SK-N-SH (cell line): ENCODE results near the gene LCA5. TPM values are rescaled to one million over a fixed set of nuclear protein-coding genes. Genes with fewer than 3 reads are reported as not detected.

Source experiments
- CTCF ChIA-PET: fragments of 300-600, 350-600 bp; formaldehyde crosslinking; extraction: SDS; loops from one replicate; lab custom pipeline; 2021; lab: Yijun Ruan, JAX
- POLR2A ChIA-PET: fragments of 350-600 bp; sonication (Branson Sonifier 250); formaldehyde crosslinking; extraction: SDS; loops from one replicate; lab custom pipeline; 2020; ENCODE audit warnings: antibody characterized with exemption, inconsistent platforms; lab: Yijun Ruan, JAX
- DNase-seq: peaks from one replicate; pipeline ENCODE4 v3.0.0; 2012
- H2AFZ ChIP-seq: fragments of 200-600 bp; sonication (generic); 2 replicates; pipeline ENCODE4 v1.8.1; 2016; ENCODE audit warnings: antibody characterized with exemption, mild to moderate bottlenecking, low read depth
- H3F3A ChIP-seq: fragments of 200-600 bp; sonication (generic); replicated peaks from 2 replicates; pipeline ENCODE3; 2016; ENCODE audit warnings: antibody characterized with exemption, mild to moderate bottlenecking; ENCODE audit not compliant: insufficient read depth
- H3K27ac ChIP-seq, 2 experiments: fragments of 200-500 bp in 1 of 2; fragments of 200-600 bp in 1 of 2; sonication (Bioruptor generic) in 1 of 2; sonication (generic), shearing (Covaris generic) in 1 of 2; 2 replicates each; pipeline versions ENCODE4 v1.5.1 to v1.6.1; 2014 to 2016; ENCODE audit warnings: low read depth in 2 of 2, inconsistent platforms in 1 of 2, low read length in 1 of 2, mild to moderate bottlenecking in 1 of 2, mixed read lengths in 1 of 2
- H3K27me3 ChIP-seq: fragments of 200-600 bp; sonication (generic), shearing (Covaris generic); 2 replicates; pipeline ENCODE4 v1.6.1; 2016; ENCODE audit warnings: mixed run types; ENCODE audit not compliant: insufficient read depth
- H3K36me3 ChIP-seq, 2 experiments: fragments of 200-500 bp in 1 of 2; fragments of 200-600 bp in 1 of 2; sonication (Bioruptor generic) in 1 of 2; sonication (generic) in 1 of 2; replicated peaks in 1 of 2; 2 replicates each; pipeline versions ENCODE3 to v1.5.1; 2014 to 2016; ENCODE audit warnings: low read length in 1 of 2, mild to moderate bottlenecking in 1 of 2; ENCODE audit not compliant: insufficient read depth in 2 of 2, control insufficient read depth in 1 of 2
- H3K4me1 ChIP-seq, 2 experiments: fragments of 200-500 bp in 1 of 2; fragments of 200-600 bp in 1 of 2; sonication (Bioruptor generic) in 1 of 2; sonication (generic), shearing (Covaris generic) in 1 of 2; 2 replicates each; pipeline versions ENCODE4 v1.5.1 to v1.6.1; 2014 to 2016; ENCODE audit warnings: low read depth in 1 of 2, low read length in 1 of 2, mixed run types in 1 of 2; ENCODE audit not compliant: insufficient read depth in 2 of 2, control insufficient read depth in 1 of 2
- H3K4me2 ChIP-seq: fragments of 200-600 bp; sonication (generic), shearing (Covaris generic); 2 replicates; pipeline ENCODE4 v1.6.1; 2017; ENCODE audit warnings: mixed run types
- H3K4me3 ChIP-seq, 2 experiments: fragments of 200-500 bp in 1 of 2; fragments of 200-600 bp in 1 of 2; sonication (Bioruptor generic) in 1 of 2; sonication (generic), shearing (Covaris generic) in 1 of 2; 2 replicates each; pipeline versions ENCODE4 v1.5.1 to v1.8.1; 2014 to 2016; ENCODE audit warnings: low read depth in 2 of 2, inconsistent platforms in 1 of 2, low read length in 1 of 2, mild to moderate bottlenecking in 1 of 2, mixed read lengths in 1 of 2, moderate library complexity in 1 of 2
- H3K79me2 ChIP-seq: fragments of 200-600 bp; sonication (generic); 2 replicates; pipeline ENCODE4 v1.8.1; 2017; ENCODE audit warnings: mild to moderate bottlenecking; ENCODE audit not compliant: insufficient read depth
- H3K9ac ChIP-seq: fragments of 200-600 bp; sonication (generic); 2 replicates; pipeline ENCODE4 v1.6.1; 2017; ENCODE audit warnings: mixed run types
- H3K9me2 ChIP-seq: fragments of 200-600 bp; sonication (generic); 2 replicates; pipeline ENCODE4 v1.6.1; 2017; ENCODE audit warnings: mixed run types
- H3K9me3 ChIP-seq: fragments of 200-600 bp; sonication (generic); 2 replicates; pipeline ENCODE4 v1.6.1; 2017; ENCODE audit warnings: mixed run types, mild to moderate bottlenecking, moderate library complexity
- H4K20me1 ChIP-seq: fragments of 200-600 bp; sonication (generic); 2 replicates; pipeline ENCODE4 v1.6.1; 2017; ENCODE audit warnings: mild to moderate bottlenecking, mixed run types; ENCODE audit not compliant: insufficient read depth
- CHD2 ChIP-seq: fragments of 150-350 bp; IDR thresholded peaks from 2 replicates; pipeline ENCODE4 v1.6.1; 2018; ENCODE audit warnings: low read length; ENCODE audit not compliant: partially characterized antibody
- EP300 ChIP-seq, 2 experiments: IDR thresholded peaks; 2 replicates each; pipeline versions ENCODE4 v1.4.0 to v1.6.1; 2012; ENCODE audit warnings: borderline replicate concordance in 1 of 2, low read depth in 1 of 2, low read length in 1 of 2
- FOXJ3 ChIP-seq: sonication (generic); formaldehyde crosslinking; IDR thresholded peaks from 2 replicates; pipeline ENCODE4 v1.5.1; 2020; ENCODE audit warnings: mild to moderate bottlenecking, missing genetic modification reagents
- IRF3 ChIP-seq: fragments of 150-350 bp; IDR thresholded peaks from 2 replicates; pipeline ENCODE4 v1.6.1; 2016; ENCODE audit warnings: mild to moderate bottlenecking, low read depth, low read length
- JUND ChIP-seq: IDR thresholded peaks from 2 replicates; pipeline ENCODE4 v1.4.0; 2012
- MAX ChIP-seq: IDR thresholded peaks from 2 replicates; pipeline ENCODE4 v1.4.0; 2012; ENCODE audit warnings: low read depth
- NRF1 ChIP-seq: IDR thresholded peaks from 2 replicates; pipeline ENCODE4 v1.6.1; 2012; ENCODE audit warnings: low read depth, mild to moderate bottlenecking, low read length
- PBX3 ChIP-seq: IDR thresholded peaks from 2 replicates; pipeline ENCODE4; 2012
- REST ChIP-seq: IDR thresholded peaks from 2 replicates; pipeline ENCODE4 v1.6.1; 2012; ENCODE audit warnings: mild to moderate bottlenecking, low read depth, low read length, moderate library complexity
- TAF1 ChIP-seq: IDR thresholded peaks from 2 replicates; pipeline ENCODE4 v1.6.1; 2012; ENCODE audit warnings: low read depth, mild to moderate bottlenecking, low read length, moderate library complexity, borderline replicate concordance
- ZBTB33 ChIP-seq: IDR thresholded peaks from 2 replicates; pipeline ENCODE4 v1.4.0; 2012; ENCODE audit warnings: low read depth, borderline replicate concordance
- WGBS: methylation state at CpG from one replicate; pipeline ENCODE4 v1.1.6; 2017; ENCODE audit warnings: low lambda C conversion rate; 5-methylcytosine and 5-hydroxymethylcytosine counted together
- polyA plus RNA-seq, 3 experiments: library from polyadenylated mRNA; depleted of rRNA; stranded (reverse); fragments of >200 nt; gene quantifications; 2 replicates each; pipeline ENCODE4 v1.2.3, GENCODE V29; 2012

The LCA5 gene
- polyA plus RNA-seq, 1 of the 3 experiments (the other 2 are of a cell fraction), result 0.61 TPM

GRCh38 chr6:79526897-79527296, 10.3 kb downstream of the LCA5 start:
- TF ChIP-seq REST, result no peak
- TF ChIP-seq JUND, result no peak
- TF ChIP-seq ZBTB33, result no peak
- TF ChIP-seq CHD2, result no peak
- TF ChIP-seq FOXJ3, result no peak
- no peak for TF ChIP-seq MAX
- TF ChIP-seq IRF3, result no peak
- TF ChIP-seq EP300 (IDR thresholded peaks at IDR 0.05; ENCODE audit: borderline replicate concordance in 1 of 2, low read depth in 1 of 2, low read length in 1 of 2), result no peak
- TF ChIP-seq PBX3, result no peak
- TF ChIP-seq NRF1, result no peak
- no peak for TF ChIP-seq TAF1
- Histone ChIP-seq H3K4me3 (no peak overlapping the region), H2AFZ (no peak overlapping the region), H3K27me3 (no peaks in the 10 kb centered on the region), H4K20me1 (no peaks in the 10 kb centered on the region), H3F3A (no peaks in the 10 kb centered on the region), H3K4me2 (no peak overlapping the region), H3K36me3 (peaks cover 0 to 3% of the 10 kb centered on the region in 2 experiments), H3K4me1 (no peaks in the 10 kb centered on the region), H3K9ac (no peak overlapping the region), H3K9me2 (no peaks in the 10 kb centered on the region), H3K27ac (no peak overlapping the region), H3K79me2 (0 out of 2 replicates have a peak, but pooled peaks cover 5% of the 10 kb centered on the region), H3K9me3 (no peaks in the 10 kb centered on the region)
- WGBS, result 100% methylated on average over 1 of the region's 1 CpG
- ChIA-PET CTCF (interaction anchor here (1.1 to 1.6 kb wide), 3 partner anchors 9 to 44 kb away, joined by 3 to 5 read pairs (median 4); no protein-coding TSS in a partner anchor), POLR2A (no interaction called here)
- DNase-seq, result no peak
